WTC11 (cell line): Measurements from ENCODE around the gene CEP250.

Experiments
- CREM ChIP-seq: sonication (generic); formaldehyde crosslinking; IDR thresholded peaks from 2 replicates; pipeline ENCODE4 v1.8.1; 2022; ENCODE audit warnings: mild to moderate bottlenecking, missing genetic modification reagents, moderate library complexity
- CTCF ChIP-seq: fragments of 200-600 bp; IDR thresholded peaks from 2 replicates; pipeline ENCODE4 v1.8.0; 2022; ENCODE audit warnings: antibody characterized with exemption
- RELA ChIP-seq: sonication (generic); formaldehyde crosslinking; IDR thresholded peaks from 2 replicates; pipeline ENCODE4 v1.8.1; 2022; ENCODE audit warnings: missing genetic modification reagents, mild to moderate bottlenecking, borderline replicate concordance
- ZBTB43 ChIP-seq: sonication (generic); formaldehyde crosslinking; IDR thresholded peaks from 2 replicates; pipeline ENCODE4 v1.8.1; 2023; ENCODE audit warnings: mild to moderate bottlenecking, missing genetic modification reagents
- TF ChIP-seq, protein P1 (sequence below): sonication (generic); formaldehyde crosslinking; conservative IDR thresholded peaks from 2 replicates; pipeline ENCODE4 v1.8.1; 2023; ENCODE audit warnings: mild to moderate bottlenecking, low read depth, missing genetic modification reagents, moderate library complexity

DNA sequence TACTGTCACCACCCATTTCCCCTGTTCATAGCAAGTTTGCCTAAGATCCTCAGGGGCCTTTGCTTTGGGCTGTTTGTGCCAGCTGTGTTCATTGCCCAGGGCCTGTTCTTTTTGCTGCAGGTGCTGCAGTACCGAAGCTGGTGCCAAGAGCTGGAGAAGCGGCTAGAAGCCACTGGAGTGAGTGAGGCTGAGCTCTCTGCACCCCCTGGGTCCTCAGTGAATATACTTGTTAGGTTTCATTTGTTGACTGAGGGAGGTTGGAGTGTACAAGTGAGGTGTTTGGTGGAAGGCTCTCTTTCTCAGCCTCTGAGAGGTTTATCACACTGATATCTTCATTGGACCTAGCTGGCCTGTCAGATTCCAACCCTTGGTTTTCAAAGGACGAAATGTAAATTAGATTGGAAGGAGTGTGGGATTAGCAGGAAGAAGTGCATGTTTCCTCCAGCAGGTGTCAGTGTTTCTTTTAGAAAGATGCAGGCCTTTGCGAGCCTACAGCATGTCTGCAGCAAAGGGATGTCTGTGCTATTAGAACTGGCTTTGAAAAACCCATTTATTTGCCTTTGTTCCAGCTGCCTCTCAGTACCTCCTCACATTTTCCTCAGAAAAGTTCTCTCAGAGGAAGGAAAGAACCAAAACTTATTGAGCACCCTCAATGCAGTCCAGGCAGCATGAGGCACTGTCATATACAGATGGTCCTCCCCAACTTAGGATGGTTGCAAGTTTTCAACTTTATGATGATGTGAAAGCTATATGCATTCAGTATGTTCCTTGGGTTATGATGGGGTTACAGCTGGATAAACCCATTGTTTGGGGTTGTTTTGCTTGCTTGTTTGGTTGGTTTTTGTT, 8.3 kb downstream of the CEP250 start:
- TF ChIP-seq ZBTB43 (CRISPR knock-in tag), result no peak
- TF ChIP-seq, protein P1, sequence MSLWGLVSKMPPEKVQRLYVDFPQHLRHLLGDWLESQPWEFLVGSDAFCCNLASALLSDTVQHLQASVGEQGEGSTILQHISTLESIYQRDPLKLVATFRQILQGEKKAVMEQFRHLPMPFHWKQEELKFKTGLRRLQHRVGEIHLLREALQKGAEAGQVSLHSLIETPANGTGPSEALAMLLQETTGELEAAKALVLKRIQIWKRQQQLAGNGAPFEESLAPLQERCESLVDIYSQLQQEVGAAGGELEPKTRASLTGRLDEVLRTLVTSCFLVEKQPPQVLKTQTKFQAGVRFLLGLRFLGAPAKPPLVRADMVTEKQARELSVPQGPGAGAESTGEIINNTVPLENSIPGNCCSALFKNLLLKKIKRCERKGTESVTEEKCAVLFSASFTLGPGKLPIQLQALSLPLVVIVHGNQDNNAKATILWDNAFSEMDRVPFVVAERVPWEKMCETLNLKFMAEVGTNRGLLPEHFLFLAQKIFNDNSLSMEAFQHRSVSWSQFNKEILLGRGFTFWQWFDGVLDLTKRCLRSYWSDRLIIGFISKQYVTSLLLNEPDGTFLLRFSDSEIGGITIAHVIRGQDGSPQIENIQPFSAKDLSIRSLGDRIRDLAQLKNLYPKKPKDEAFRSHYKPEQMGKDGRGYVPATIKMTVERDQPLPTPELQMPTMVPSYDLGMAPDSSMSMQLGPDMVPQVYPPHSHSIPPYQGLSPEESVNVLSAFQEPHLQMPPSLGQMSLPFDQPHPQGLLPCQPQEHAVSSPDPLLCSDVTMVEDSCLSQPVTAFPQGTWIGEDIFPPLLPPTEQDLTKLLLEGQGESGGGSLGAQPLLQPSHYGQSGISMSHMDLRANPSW, result no peak
- no peak for TF ChIP-seq CREM (CRISPR knock-in tag)
- peak; percentile 47; the same call in 1 of the 2 replicates for TF ChIP-seq CTCF
- no peak for TF ChIP-seq RELA
